ENCODE results near the gene CDH12.
"Not testable (repeated sequence)": the region's sequence is repeated elsewhere in the genome, so short reads cannot be mapped to it uniquely, and the experiment has no call there.

CDH12 gene

DNA sequence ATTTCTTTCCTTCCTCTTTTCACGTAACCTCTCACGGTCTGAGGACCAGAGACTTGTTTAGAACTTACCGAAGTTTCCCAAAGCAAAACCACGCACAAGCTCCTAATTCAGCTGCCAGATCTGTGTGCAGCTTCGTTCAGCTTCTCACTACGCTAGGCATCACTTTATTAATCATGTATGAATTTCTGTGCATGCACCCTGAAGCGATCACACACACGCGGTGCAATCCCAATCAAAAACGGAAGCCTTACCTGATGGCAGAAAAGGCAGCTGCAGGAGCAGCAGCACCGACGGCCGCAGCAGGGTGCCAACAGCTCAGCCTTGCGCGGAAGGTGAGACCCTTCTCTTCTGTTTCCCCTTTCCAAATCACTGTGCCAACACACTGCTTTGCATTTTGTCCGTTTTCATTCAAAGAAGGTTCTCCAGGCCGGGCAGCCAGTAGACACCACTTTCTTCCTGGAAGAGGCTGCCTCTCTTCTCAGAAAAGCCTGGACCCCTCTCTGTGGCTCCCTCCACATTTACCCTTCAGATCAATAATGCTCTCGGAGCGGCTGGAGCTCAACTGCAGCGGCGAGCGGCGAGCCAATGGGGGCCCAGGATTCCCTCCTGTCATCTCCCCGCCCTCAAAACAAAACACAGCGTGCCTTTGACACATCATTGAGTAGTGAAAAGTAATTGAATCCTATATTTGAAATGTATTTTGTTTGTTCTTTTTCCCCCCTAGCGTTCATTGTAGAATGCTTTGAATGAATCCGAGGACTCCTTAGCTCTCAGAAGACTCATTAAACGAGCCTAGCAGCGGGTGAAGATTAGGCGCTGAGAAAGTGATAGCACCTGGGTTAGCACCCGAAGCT, at the start of gene CDH12:
Gene CDH12, minus strand, starts transcription at position 538 of the 854 bp plus-strand sequence.
- peak; percentile 70 for DNase-seq

DNA sequence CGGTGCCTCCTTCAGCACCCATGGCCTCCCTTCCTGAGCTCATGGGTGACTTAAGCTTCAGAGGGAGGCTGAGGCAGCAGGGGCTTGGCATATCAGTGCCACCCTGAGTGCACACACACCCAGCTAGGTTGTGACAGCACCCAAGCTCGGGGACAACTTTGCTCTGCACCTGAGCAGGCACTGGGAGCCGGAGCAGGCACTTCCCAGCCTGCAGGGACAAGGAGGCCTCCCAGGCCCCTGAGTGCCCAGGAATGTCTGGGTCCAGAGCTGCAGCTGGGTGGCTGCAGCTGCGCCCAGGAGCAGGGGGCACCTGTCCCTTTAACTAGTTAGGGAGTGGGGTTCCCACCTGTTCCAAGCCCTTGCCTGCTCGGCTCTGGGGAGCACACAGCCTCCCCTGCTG, 48.7 kb upstream of the CDH12 start:
- no peak for DNase-seq

DNA sequence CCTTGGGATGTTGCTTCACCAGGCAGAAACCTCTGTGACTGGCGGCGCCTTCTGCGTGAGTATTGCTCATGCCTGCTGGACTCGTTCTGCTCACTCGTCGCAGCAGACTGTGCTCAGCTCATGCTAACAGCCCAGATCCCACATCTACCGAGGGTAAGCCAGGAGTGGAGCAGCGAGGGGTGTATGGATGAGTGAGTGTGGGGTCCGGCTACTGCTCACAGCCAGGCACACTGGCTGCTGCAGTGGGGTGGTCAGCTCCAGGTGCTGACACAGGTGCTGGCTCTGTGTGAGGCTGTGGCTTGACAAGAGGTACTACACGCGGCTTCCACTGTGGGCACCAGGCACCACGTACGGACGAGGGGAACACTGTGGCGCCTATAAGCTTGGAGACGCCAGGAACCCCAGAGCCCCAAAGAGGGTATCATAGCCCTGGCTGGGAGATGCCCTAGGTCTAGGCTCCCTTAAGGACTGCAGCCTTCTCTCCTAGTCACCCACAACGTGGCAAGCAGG, 47.7 kb upstream of the CDH12 start:
- DNase-seq, result no peak

DNA sequence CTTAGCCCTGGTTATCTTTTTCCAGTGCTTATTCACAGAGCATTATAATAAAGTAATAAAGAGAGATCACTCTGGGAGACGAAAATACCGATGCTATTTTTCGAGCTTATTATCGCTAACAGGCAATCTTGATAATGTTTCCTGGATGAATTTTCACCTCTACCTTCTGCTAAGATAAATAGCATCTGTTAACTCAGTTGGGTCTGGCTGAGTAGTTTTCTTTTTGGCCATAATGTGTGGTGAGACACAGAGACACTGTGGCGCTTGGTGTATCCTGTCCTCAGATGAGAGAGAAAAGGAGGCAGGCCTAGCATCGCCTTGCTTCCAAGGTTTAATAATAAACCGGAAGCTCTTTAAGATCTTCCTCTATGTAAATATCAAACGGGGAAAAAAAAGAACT, 46.2 kb upstream of the CDH12 start:
- no peak for DNase-seq

DNA sequence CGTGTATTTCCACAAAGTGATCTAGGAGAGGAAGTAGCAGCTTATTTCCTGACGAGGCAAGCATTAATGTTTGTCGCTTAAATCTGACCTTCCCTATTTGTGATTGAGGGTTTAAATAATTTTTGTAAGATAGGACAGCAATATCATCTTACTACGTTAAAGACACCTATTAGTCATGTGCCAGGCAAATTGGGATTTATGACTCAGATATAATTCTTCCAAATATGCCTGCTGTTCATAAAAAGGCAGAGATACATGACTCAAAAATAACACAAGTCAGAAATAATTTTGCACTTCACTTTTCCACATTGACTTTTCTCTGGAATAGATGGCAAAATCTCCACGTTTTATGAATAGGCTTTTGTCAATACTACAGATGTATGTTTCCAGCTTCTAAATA, 43.0 kb upstream of the CDH12 start:
- no peak for DNase-seq

DNA sequence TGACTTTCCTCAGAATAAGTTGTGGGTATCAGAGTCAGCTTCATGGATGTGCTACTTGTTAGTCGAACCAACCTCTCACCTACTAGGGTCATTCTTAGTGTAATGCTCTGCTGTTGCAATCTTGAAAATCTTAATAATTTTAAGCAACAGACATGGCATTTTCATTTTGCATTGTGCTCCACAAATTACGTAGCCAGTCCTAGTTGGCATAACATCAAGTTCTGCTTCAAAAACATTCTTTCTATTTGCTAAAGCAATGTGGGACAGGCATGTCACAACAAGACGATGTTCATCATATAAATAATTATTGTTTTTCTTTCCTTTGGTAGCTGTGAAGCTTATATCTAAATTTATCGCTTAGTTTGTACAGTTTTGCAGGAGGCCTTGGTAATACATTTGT, 39.3 kb upstream of the CDH12 start:
- DNase-seq, result no peak

DNA sequence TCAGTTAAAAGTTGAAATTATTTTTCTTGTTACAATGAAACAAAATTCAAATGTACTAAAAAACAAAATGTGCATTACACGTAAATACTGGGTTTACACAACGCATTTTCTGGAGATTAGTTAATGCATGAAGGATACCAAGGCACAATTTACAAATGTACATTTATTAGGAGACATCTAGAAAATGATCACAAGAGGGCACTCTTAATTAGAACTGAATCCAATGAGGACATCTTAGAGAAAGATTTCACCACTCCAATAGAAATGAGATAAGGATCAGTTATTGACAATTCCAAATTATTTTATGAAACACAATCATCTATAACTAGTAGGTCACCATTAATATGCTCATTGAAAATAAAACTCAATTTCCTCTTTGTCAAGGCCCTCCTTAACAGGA, 36.6 kb upstream of the CDH12 start:
- peak; percentile 2 for DNase-seq

DNA sequence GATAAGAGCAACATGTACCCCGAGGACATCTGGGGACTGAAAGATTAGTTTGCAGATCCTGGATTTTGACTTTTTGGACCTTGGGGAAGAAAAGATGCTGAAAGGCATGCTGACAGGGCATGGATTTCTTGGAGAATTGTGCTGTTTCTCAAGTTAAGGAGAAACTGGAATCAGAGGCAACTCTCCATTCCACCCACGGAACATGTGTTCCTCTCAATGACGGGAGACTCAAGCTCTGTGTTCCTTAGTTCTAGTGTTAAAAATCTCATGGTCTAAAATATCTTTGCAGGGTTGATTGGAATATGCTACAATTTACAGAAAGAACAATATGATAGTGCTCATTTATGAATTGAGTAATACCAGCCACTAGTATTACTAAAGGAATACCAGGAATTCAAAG, 34.4 kb upstream of the CDH12 start:
- no peak for DNase-seq

DNA sequence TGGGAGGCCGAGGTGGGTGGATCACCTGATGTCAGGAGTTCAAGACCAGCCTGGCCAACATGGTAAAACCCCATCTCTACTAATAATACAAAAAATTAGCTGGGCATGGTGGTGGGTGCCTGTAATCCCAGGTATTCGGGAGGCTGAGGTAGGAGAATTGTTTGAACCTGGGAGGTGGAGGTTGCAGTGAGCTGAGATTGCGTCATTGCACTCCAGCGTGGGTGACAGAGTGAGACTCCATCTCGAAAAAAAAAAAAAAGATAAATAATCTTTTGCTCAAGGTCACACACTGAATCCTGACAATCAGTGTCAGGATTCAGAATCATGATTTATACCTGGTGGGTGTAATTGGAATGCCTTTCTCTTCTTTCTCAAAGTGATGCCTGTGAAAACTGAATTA, 5.8 kb upstream of the CDH12 start:
- DNase-seq, result not testable (repeated sequence)

DNA sequence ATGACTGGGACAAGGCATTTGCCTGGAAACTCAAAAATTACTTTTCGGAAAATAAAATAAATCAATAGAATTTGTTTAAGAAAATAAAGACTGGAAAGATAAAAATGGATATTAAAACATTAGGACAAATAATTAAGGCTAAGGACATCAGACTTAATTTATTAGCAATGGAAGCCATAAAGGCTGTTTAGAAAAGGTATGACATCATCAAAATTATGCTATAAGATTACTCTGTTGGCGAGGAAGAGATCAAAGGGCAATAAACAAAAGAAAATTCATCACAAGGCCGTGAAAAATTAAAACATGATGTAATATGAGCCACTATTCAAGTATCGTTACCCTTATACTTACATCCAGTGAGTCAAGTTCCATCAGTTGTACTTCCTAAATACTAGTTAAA, 2.7 kb upstream of the CDH12 start:
- no peak for DNase-seq

DNA sequence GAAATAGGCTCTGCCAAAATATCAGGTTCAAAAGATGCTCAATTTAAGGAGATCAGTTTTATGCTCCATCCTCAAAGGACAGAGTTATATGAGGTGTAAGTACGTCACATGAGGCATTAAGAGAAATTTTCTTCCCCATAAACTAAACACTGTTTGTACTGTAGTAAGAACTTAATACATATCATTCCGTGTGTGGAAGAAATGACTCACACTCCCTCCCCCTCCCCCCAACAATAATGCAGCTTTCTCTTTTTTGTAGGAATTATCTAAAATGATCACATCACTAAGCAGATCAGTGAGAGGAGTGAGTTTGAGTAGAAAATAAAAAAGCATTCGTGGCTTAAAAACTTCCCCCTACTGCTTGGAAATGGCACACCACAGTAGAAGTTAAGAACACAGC, 2.2 kb downstream of the CDH12 start:
- no peak for DNase-seq

DNA sequence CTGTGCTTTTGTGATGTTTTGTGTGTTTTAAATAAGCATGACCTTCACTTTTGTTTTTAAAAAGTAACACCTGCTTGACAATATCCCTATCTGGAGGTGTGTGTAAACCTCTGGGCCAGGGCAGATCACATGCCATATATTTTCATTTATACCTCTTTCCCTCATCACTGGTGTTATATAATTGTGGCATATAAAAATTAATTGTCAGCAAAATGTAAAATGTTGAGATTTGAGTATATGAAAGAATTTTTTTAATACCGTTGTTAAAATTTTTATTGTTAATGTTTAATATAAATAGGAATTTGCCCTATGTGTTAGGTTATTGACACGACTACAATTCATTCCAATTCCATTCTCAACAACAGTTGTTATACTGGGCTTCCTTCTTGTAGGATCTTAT, 6.5 kb downstream of the CDH12 start:
- DNase-seq, result no peak

DNA sequence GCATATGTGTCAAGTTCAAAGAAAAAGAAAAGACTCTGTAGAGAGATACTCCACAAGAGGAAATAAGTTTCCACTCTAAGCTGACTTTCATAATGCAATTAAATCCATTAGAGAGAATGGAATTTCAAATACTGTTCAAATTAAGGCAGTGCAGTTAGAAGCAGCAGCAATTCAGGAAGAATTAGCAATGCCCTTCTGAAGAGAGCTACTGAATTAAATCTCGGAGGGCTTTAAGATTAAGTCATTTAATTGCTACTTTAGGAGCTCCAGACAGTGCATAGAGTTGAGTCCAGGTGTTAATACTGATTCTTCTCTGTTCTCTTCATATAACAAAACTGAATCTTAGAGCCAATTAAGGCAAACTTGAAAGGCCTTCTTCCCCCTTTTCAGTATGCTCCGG, 8.5 kb downstream of the CDH12 start:
- peak; percentile 57 for DNase-seq

DNA sequence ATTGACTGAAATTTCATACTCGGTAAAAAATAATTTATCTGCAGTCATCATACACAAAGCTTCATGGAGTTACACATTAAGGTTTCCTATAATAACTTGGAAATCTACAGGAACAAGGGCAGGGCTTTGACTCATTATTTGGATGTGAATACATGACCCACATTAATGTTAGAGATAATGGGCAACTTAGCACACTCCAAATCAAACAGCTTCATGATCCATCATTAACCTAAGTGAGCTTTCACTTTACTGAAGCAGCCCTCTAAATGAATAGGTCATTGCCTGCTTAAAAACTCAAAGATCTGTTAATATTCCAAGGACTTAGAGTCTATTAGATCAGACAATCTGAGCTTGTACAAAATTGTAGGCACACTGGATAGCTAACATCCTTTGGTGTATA, 9.0 kb downstream of the CDH12 start:
- no peak for DNase-seq

DNA sequence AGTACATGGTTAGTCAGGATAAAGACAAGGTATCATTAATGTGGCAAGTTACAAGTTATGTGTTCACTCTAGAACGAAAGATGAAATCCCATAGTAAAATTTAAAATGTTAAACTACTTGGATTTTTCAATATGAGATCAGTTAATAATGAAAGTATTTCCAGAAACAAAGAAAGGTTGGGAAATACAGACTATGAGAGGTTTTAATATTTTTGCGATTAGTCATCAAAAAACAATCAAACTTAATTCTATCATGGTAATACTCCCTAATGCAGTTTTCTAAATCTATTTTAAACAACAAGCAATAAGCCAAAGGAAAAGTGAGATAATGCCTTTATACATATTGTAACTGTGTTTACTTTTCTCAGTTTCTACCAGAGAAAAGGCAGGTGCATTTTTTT, 10.6 kb downstream of the CDH12 start:
- DNase-seq, result no peak

DNA sequence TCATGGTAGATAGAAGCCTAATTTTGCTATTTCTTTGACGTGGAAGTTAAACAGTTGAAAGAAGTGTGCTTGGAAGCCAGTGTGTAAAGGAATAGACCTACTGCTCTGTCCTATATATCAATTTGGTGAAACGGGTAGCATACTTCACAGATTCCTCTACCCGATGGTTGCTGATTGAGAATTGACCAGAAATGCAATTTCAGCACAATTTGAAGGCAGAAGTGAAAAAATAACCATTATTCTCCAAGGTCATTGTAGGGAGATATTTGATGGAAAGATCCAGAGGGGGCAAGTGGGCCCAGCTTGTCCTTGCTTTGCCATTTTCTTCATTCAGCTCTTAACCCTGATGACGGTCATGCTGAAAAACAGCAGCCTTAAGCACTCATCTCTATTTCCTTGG, 15.3 kb downstream of the CDH12 start:
- no peak for DNase-seq

DNA sequence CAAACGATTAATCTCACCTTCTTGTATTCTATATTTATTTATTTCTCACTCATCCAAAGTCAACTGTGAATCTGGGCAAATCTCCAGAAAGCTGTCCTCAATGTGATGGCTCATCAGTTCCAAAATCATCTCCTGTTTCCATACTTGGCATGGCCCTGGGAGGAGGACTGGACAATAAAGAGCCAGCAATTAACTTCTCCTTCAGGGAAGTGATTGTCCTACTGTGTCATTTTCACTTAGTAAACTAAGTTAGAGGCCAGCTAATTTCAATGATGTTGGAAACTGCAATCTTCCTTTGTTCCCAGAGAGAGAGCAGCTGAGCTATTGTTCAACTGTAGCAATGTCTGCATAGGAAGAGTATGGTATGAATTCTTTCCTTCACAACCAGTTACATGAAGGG, 17.5 kb downstream of the CDH12 start:
- DNase-seq, result no peak

DNA sequence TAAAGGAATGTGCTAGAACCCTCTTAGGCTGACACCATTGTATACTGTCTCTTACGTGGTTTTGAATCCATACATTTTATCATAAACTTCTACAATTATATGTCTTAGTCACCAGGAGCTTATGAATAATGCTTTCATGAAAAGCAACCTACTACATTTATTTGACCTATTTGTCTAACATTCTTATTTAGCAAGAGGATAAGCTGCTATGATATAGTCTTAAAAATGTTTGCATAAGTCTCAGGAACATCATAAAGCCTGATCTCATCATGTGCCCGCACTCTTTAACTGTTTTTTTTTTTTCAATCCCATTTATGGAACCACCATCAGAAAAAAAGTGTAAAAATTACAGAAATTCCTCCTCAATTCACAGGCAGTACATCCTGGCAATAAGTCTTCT, 59.7 kb downstream of the CDH12 start:
- no peak for DNase-seq

DNA sequence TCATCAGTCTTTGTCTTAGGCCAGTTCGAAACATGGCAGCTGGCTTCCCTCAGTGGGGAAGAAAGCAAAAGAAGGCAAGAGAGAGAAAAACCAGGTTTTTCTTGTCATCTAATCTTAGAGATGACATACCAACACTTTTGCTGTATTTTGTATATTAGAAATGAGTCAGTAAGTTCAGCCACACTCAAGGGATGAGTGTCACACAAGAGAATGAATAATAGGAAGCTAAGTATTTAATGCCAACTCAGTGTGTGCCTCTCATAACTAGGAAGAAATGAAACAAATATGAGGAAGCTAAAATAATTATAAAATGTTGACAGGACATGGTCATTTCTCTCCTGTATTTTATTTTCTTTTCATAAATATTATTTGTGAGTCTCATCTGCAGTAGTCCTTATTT, 65.3 kb downstream of the CDH12 start:
- DNase-seq, result no peak

DNA sequence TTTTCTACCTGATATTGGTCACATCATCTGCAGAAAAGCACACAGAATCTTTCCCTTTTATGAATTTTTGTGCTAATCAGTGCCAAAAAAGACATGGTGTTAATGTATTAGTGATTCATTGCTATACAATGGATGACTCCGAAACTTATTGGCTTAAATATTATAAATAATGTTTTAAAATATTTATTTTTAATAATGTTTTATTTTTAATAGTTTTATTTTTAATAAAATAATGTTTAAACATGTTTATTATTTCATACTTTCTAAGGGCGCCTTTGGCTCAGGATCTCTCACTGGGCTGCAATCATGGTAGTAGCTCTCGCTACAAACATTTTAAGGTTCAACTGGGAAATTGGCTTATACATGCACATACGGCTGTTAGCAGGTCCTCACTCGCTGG, 65.7 kb downstream of the CDH12 start:
- DNase-seq, result no peak

DNA sequence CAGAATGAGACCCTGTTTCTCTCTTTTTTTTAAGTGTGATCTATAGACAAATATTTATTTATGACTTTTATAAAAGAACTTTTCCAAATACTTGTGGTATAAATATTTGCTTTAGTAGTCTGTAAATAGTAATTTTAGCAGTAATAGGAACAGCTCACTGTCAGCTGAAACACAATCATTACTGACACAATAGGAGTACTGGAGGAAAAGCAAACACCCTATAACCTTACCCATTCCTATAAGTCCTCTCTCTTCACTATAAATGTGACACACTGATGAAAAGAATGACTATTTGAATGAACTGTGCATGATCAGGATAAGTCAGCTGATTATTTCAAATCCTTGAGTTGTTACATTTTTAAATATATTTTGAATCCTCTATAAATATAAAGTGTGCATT, 72.4 kb downstream of the CDH12 start:
- DNase-seq, result no peak

DNA sequence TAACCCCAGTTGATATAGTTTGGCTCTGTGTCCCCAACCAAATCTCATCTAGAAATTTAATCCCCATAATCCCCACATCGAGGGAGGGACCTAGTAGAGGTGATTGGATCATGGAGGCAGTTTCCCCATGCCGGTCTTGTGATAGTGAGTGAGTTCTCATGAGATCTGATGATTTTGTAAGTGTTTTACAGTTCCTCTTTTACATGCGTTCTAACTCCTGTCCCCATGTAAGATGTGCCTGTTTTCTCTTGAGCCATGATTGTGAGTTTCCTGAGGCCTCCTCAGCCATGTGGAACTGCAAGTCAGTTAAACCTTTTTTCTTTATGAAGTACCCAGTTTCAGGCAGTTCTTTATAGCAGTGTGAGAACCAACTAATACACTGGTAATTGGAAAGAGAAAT, 73.6 kb downstream of the CDH12 start:
- peak; percentile 30 for DNase-seq

DNA sequence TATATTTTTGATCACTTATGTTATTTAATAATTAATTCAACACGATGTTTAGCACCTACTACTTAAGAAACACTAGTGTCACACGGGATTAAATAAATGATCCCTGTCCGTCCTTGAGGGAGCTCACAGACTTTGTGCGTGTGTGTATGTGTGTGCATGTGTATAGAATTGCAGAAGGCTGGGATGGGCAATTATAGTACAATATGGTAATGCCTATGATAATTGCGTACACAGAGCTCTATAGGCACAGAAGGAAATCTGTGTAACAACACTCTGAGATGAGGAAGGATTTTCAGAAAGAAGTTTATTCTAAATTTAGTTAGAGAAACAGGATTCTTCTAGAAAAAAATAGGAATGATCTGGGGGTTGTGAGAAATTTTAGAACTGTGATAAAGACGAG, 76.9 kb downstream of the CDH12 start:
- DNase-seq, result no peak

DNA sequence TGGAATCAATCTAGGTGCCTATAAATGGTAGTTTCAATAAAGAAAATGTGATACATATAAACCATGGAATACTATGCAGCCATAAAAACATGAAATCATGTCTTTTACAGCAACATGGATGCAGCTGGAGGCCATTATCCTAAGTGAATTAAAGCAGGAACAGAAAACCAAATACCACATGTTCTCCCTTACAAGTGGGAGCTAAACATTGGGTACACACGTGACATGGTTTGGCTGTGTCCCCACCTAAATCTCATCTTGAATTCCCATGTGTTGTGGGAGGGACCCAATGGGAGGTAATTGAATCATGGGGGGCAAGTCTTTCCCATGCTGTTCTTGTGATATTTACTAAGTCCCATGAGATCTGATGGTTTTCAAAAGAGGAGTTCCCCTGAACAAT, 78.9 kb downstream of the CDH12 start:
- not testable (repeated sequence) for DNase-seq

DNA sequence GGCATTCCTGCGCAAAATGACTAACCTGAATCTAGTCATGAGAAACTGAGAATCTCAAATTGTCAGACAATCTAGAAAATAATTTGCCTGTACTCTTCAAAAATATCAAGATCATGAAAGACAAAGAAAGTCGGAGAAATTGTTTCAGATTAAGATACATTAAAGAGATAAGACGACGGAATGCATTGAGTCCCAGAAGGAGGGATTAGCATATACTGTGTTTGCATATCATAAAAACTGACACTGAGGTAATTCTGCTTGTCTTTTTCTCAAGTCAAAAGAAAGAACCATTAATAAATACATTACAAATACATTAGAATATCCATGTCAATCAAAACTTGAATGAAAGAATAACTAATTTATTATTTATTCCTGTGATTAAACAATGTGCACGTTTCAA, 88.4 kb downstream of the CDH12 start:
- DNase-seq, result no peak
